NCI-H1048 (cell line): ENCODE data around the gene GPRC5A.
"Not testable (repeated sequence)": the region's sequence is repeated elsewhere in the genome, so short reads cannot be mapped to it uniquely, and the experiment has no call there.

Experiments
- DNase-seq: peaks from one replicate; lab custom pipeline; 2025; lab: John Stamatoyannopoulos, UW

GPRC5A gene

GRCh38 chr12:12891080-12891880 is at the start of gene GPRC5A:
GPRC5A (plus strand) TSS chr12:12891562; CDS start chr12:12908250, 16,688 bp downstream.
- no peak for DNase-seq

- no peak for DNase-seq
Measured at GRCh38 chr12:12845794-12846243, 45.5 kb upstream of the GPRC5A start.

GRCh38 chr12:12846780-12847179 is 44.6 kb upstream of the GPRC5A start:
- DNase-seq: not testable (repeated sequence)

- no peak for DNase-seq
Measured at GRCh38 chr12:12853435-12853834, 37.9 kb upstream of the GPRC5A start.

- DNase-seq: no peak
Measured at GRCh38 chr12:12859690-12860089, 31.7 kb upstream of the GPRC5A start.

GRCh38 chr12:12864243-12864642 is 27.1 kb upstream of the GPRC5A start:
- no peak for DNase-seq

GRCh38 chr12:12868477-12869235 is 22.7 kb upstream of the GPRC5A start:
- DNase-seq: no peak

- no peak for DNase-seq
Measured at GRCh38 chr12:12870465-12870864, 20.9 kb upstream of the GPRC5A start.

GRCh38 chr12:12871587-12872138 is 19.7 kb upstream of the GPRC5A start:
- no peak for DNase-seq

- DNase-seq: no peak
Measured at GRCh38 chr12:12872139-12872933, 19.0 kb upstream of the GPRC5A start.

- DNase-seq: no peak
Measured at GRCh38 chr12:12872934-12873275, 18.5 kb upstream of the GPRC5A start.

GRCh38 chr12:12874029-12874428 is 17.3 kb upstream of the GPRC5A start:
- DNase-seq: no peak

GRCh38 chr12:12875301-12875700 is 16.1 kb upstream of the GPRC5A start:
- DNase-seq: not testable (repeated sequence)

- DNase-seq: no peak
Measured at GRCh38 chr12:12877153-12877768, 14.1 kb upstream of the GPRC5A start.

- DNase-seq: no peak
Measured at GRCh38 chr12:12877781-12878455, 13.4 kb upstream of the GPRC5A start.

- DNase-seq: no peak
Measured at GRCh38 chr12:12880537-12880936, 10.8 kb upstream of the GPRC5A start.

GRCh38 chr12:12881151-12881909 is 10.0 kb upstream of the GPRC5A start:
- no peak for DNase-seq

- DNase-seq: no peak
Measured at GRCh38 chr12:12882288-12882687, 9.1 kb upstream of the GPRC5A start.

GRCh38 chr12:12883369-12884001 is 7.9 kb upstream of the GPRC5A start:
- no peak for DNase-seq
